Stimulated activated naive CD4-positive, alpha-beta T cell treated with Interleukin-2 at 50 U/mL for 16 hours (primary cell): ENCODE data around the gene SLC6A11.

Experiments
- DNase-seq: peaks from one replicate; lab custom pipeline; 2025; lab: John Stamatoyannopoulos, UW

Gene SLC6A11

DNA sequence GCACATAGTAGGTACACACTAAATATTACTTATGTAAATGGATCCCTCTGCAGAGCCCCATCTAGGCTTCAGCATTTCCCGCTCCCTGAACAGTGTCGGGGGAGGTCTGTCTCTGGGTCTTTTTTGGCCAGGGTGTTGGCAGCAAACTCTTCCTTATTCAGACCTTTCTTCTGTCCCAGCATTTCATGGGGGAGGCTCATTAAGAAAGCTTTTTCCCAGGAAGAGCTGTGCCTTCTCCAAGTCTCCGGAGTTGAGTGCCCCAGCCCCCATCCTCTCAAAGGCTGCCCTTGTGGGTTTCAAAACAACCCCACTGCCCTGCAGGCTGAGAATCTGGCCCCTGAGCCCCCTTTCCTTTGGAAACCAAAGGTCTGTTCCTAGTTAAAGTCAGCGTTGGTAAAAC, 25.1 kb downstream of the SLC6A11 start:
- DNase-seq = no peak

DNA sequence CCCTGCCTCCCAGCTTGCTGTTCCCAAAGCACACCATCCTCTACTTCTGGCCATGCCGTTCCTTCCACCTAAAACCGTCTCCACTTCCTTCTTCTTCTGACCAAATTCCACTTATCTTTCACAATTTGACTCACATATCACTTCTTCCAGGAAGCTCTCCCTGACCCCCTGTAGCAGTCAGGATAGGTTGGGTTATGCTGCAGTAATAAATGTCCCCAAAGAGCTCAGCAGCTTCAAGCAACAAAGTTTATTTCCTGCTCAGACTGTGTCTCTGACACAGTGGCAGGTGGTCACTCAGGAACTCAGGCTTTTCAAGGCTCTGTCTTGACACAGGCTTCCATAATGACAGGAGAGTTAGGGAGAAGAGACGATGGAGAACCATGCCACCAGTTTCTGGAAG, 27.4 kb downstream of the SLC6A11 start:
- DNase-seq = no peak

DNA sequence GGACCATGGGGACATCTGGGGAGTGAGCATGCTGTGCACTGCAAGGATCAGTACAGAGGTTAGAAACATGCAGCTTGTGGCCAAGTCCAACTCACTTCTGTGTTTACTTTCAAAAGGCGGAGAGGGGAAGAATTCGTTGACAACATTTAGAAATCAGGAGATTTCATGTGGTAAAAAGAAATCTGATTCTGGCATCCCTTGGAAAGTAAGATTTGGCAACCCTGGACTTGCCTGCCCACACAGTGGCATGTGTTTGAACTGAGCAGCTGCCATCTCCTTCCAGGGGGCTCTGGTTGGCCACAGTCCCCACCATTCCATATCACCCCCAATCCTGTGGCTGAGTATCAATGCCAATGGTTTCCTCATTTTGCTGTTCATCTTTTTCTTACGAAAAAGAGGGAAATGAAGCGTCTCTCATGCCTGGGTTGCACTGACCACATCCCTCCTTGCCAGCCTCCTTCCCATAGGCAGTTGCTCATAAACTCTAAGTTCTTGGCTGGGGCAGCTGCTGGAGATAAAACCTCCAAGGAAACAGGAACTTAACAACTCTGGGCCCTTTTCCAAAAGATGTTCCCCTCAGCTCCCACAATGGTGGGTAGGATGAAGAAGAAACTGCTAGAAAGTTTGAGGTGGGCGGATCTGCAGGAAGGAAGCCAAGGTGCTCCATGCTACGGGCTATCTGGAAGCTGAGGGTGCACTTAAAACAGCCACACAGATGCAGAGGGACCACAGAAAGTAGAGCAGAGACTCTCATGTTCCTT, 29.2 kb downstream of the SLC6A11 start:
- no peak for DNase-seq

DNA sequence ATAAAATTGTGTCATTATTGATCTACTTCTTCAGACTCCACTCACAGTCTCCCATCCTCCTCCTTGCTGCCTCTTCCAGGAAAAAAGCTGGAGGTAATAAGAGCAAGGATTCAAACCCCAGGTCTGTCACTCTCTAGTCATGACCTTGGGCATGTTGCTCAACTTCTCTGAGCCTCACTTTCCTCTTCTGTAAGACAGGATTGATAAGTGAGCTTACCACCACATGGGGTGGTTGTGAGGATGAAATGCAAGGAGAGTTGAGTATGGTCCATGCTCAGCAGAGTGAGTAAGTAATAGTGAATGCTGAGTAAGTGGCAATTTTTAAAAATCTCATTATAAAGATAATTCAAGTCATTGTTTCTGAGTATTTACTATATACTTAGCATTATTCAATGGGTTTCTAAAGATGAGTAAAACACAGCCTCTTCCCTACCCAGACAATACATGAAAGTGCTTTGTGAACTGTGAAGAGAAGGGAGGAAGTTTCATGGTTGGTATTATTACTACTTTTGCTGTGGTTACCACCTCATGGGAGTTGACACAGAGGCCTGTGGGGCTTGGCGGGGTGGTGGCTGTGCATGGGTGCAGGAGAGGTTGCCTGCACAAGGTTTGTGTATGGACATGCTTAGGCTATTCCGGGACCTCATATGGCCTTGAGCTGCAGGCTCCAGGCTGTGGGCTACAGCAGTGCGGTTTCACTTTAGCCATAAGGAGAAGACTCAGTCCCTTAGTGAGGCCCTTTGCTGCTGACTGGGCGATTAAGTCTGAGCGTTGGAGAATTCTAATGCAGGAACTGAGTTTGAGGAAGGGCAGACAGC, 30.0 kb downstream of the SLC6A11 start:
- no peak for DNase-seq

DNA sequence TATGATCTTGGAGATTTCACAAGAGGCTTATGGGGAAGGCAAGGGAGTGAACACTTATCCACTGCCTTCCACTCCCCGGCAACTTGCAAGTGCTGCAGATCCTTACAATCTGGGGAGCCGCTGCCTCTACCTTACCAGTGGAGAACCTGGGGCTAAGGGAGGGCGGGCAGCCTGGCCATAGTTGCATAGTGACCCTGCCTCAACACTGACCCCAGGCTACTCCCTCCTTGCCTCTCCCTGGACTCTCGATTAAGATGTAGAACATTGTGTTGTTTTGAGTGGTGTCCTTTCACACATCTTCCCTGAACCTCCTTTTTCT, 30.6 kb downstream of the SLC6A11 start:
- DNase-seq = no peak

DNA sequence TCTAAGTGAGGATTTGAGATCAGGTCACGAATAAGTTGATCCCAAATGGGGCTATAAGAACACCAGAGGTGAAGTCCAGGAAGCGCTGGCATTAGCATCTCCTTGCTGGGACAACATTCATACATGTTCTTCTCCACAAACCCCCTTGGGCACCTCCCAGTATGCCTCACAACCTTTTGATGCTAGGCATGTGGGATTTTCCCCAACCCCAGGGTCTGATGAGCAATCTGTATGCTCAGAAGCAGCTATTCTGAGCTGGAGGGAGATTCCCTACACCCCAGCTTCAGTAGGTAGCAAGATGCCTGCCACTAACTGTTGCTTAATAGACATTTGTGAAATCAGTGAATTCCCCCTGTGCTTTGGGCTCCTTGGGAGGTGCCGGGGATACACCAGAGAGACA, 32.2 kb downstream of the SLC6A11 start:
- DNase-seq = no peak

DNA sequence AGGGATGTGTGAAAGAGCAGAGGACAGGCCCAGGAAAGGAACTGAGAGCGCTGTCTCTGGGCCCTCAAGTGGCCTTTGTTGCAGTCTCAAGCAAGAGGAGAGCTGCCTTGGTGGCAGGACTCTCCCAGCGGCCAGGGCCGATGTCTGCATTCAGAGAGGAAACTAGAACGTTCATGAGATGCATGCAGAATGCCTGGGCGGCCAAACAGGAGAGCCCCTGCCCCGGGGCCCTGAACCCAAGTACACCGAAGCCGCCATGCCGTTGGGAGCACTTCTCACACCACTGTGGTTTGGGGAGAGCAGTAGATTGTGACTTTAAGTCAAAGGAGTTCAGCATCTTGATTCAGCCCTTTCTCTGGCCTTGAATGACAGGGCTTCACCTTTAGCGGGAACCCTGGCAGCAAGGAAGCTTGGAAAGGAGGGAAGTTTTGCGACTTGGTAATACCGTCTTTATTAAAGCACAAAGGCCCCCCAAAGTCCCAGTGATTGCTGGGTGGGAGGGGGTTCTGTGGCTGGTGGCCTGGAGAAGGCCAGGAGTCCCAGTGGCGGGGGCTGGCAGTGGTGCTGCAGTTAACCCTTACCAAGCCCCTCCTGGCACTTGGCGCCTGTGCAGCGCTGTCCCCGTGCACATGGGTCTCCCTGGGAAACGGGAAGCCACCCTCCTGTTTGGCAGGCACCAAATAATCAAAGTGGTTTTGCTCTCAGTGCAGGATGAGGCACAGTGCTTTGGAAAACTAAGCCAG, 36.2 kb downstream of the SLC6A11 start:
- DNase-seq = no peak

DNA sequence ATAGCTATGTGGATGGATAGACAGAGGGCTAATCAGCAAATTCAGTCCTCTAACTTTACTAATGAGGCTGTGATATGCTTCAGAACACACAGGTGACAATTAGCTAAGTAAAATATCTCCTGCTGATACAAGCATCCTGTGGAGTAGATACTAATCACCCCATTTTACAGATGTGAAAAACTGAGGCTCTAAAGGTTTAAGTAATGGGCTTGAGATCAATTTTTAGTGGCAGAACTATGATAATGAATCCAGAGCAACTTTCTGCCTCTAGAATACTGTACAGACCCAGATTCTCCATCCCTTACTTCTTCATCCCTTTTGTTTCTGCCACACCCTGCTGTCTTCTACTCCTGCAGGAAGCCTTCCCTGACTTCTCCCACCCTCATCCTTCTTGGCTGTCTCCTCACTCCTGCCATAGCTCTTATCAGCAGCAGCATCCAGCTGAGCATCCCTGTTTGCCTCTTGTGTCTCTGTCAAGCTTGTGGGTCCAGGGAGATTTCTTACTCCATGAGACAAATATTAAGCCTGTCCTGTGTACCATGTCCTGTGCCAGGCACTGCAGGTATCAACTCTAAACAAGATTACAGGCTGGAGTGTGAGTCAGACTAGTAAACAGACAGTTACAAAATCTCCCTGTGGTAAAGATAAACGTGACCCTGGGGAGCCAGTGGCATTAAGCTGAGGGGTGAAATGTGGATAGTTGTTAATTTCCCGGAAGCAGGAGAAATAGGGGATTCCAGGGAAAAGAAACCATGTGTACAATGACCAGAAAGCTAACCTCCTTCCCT, 39.2 kb downstream of the SLC6A11 start:
- no peak for DNase-seq

DNA sequence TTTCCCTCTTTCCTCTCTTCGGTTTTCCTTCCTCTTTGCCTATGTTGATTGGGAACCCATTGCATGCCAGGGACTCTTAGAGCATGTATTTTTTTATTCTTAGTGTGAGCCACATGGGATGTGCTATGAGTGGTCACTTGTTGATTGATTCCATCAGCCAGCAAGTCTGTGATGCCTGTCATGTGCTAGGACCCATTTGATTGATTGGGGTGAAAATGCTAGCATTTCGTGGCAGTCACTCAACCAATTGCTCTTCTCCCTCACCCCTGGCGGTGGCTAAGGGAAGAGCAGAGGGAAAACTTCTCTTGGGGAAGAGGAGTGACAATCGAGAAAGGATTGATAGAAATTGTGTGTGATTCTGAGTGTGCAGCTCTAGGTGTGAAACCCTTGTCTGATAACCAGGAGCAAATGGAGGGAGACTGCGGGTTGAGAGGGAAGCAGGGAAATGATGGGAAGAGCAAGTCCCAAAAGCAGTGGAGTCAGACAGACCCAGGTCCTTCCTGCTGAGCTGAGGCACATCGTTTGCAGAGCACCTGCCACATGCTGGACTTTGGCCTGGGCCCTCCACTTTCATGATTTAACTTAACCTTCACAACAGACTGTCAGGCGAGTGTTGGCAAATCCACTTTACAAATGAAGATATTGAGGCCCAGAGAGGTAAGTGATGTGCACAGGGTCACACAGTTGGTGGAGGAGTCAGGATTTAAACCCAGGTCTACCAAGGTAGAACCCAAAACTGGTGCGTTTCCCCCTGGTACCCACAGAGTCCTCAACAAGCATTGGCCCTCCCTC, 40.0 kb downstream of the SLC6A11 start:
- no peak for DNase-seq

DNA sequence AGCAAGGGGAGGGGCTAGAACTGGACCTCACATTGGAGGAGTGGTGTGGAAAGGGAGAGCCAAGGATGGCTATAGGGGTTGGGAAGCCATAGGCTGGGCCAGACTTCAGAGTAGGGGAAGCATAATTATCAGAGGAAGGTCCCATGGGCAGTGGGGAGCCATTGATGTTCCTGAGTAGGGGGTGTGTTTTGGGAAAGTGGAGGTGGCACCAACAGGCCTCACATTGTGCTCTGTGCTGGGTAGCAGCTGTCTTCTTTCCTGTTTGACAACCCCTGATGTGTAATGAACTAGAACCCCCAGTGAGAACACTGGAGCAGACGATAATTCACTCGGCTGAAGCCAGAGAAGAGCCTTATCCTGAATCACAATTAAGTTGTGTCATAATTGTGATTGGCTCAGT, 41.2 kb downstream of the SLC6A11 start:
- DNase-seq = no peak

DNA sequence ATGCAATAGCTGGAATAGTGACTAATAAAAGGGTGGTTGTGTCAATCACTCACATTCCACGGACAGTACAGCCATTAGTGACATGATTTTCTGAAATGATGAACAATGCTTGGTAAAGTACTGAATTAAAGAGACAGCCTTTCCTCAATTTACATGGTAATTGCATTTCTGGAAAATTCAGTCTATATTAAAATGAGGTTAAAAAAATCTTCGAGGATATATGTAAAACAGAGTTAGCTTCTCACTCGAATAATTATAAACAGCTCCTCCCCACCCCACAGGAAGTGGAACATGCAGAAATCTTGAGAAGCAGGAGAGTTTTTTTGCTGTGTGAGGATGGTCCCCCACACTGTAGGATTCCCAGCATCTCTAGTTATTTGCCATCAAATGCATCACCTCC, 42.1 kb downstream of the SLC6A11 start:
- DNase-seq = no peak

DNA sequence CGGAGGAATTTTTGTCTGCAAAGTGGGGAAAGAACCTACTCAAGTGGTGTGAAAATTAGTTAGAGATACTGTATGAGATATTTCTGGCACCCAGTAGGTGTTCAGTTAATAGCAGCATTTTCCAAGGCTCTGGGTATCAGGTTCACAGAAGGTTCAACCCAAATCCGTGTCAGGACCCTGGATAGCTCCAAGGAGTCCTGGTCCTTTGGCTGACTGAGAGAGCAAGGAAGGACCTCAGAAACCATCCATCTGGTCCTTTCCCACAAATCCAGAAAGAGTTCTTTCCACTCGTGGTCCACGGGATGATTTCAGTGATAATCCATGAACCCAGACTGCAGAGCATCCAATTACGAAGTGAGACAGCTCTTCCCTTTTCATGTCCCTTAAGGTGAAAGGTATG, 51.4 kb downstream of the SLC6A11 start:
- DNase-seq = no peak

DNA sequence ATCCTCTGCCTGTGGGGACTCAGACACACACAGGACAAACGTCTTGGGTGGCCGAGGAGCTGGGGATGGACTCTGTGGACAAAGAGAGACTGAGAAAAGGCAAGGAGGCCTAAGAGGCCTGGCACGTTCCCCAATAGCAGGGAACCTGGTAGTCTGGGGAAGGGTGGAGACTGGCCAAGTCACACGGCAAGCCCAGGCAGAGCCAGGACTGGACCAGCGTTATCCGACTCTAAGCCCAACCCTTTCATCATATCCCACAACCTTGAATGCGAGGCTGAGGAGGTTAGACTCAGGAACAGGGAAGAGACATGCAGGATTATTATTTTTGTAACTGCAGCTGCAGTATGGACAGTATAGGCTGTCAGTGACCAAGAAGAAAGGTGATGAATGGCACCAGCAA, 53.4 kb downstream of the SLC6A11 start:
- DNase-seq = no peak

DNA sequence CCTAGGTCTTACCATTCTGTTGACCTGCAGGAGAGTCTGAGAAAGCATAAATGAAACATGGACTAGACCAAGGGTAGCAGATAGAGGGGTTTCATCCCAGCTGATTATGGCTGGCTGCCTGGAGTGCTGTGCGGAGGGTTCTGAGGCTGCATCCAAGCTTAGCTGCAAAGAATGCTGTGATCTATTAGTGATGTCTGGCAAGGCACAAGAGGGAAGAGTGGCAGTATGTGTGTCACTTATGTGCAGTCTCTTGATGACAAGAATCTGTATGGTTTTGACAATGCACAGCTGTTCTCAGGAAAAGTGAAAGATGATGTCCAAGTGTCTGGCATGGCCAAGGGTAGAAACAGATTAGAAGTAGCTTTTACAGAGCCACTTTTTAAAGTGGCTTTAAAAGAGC, 54.3 kb downstream of the SLC6A11 start:
- no peak for DNase-seq

DNA sequence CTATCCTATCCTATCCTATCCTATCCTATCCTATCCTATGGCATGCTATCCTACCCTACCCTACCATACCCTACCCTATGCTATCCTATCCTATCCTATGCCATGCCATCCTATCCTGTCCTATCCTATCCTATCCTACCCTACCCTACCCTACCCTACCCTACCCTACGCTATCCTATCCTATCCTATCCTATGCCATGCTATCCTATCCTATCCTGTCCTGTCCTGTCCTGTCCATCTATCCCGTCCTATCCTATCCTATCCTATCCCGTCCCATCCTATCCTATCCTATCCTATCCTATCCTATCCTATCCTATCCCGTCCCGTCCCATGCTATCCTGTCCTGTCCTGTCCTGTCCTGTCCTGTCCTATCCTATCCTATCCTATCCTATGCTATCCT, 57.4 kb downstream of the SLC6A11 start:
- no peak for DNase-seq

DNA sequence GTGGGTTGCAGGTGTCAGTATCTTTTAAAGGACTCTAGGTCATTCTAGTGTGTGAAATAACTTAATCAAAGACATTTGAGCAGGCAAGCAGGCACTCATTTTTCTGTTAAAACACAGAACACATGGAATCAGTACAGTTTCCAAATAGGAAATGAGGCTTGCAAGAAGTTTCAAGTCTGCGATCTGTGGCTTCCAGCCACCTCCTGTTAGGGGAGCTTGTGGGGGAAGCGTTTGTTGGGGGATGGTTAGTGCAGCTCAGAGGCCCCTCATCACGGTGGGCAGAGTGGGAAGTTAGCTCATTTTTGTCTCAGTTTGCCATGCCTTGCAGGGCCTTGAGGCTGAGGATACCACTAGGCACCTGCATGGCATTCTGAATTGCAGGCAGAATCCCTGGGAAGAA, 59.9 kb downstream of the SLC6A11 start:
- DNase-seq = no peak

DNA sequence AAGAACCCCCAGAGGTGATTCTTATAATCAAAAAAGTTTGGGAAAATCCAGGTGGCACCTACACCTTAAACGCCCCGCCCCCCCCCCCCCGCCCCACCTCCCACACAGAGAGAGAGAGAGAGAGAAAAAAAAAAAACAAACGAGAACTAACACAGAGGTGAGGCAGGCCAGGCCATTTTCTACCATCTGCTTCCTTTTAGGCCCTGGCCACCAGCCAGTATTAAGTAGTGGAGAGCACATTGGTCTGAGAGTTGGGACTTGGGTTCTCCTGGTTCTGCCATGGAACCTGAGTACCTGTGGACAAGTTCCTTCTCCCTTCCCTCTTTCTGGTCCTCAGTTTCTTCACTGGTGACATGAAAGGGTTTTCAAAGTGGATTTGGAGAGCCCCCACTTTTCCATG, 60.6 kb downstream of the SLC6A11 start:
- no peak for DNase-seq

DNA sequence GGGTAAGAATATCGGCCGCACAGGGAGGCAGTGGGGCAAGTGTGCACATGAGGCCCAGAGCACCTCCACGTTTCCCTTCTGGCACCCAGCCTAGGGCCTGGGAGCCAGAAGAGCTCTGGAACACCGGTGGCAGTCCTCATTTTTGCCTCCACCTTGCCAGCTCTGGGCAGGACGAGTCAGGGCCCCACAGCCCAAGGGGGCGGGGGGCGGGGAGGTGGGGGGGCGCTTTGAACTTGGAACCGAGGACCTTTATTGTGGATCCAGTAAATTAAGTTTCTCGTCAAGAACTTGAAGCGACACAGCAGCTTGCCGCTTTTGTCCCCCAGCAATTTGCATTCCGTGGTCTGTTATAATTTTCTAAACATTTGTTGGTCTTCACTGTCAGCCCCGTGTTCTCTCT, 66.8 kb downstream of the SLC6A11 start:
- no peak for DNase-seq

DNA sequence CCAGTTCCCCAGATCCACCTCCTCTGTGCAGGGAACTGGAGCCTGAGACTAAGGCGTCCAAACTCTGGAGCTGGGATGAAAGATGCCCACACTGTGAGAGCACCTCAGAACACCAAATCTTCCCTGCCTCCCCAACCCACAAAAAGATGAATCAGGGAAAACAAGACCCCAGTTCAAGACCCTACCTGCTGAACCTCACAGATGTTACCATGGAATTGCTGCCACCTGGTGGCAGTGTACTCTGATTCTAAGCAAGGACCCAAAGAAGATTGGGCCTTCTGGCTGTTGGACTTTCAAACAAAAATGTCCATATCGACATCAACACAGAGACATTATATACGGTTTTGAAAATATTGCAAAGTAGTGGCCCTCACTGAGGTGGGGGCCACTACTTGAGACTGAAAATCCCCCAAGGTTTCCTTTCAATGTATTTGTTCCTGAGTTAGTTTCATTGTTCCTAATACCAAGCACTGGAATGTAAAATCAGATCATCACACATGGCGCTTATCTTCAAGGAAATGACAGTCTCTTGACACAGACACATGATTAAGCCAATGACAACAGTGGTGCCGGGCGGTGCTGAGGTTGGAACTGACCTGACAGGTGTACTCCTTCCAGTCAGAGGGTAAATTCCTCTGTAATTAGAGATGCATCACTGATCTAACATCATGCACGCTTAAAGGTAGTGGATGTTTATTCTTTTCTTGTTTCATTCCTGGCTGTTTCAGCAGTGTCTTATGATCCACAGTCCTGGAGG, 67.6 kb downstream of the SLC6A11 start:
- no peak for DNase-seq

DNA sequence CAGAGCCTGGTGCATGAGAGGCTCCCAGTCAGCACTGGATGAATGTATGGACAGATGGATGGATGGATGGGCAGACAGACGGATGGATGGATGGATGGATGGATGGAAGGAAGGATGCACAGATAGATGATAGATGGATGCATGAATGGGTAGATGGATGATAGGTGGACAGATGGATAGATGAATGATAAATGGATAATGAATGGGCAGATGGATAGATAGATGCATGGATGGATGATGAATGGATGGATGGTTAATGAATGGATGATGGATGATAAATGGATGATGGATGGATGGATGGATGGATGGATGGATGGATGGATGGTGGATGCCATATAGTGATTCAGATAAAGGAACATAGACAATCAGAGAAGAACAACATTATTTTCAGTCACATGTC, 71.0 kb downstream of the SLC6A11 start:
- no peak for DNase-seq
